GM10248 (cell line): ENCODE results near the gene HOGA1.

Experiments used
- CTCF ChIA-PET: fragments of 300-600 bp; sonication (Branson Sonifier 250); formaldehyde crosslinking; extraction: SDS; loops from one replicate; lab custom pipeline; 2021; ENCODE audit warnings: antibody characterized with exemption; lab: Yijun Ruan, JAX
- POLR2A ChIA-PET: fragments of 350-650 bp; sonication (Branson Sonifier 250); formaldehyde crosslinking; extraction: SDS; loops from one replicate; lab custom pipeline; 2020; ENCODE audit warnings: antibody characterized with exemption; lab: Yijun Ruan, JAX
- DNase-seq: peaks from one replicate; pipeline ENCODE4 v3.0.0; 2012; ENCODE audit errors: extremely low spot score
- CTCF ChIP-seq: IDR thresholded peaks from 2 replicates; pipeline ENCODE4 v1.5.1; 2012; ENCODE audit warnings: mild to moderate bottlenecking, low read depth; ENCODE audit errors: extremely low read depth, missing control alignments, control extremely low read depth

The HOGA1 gene

GRCh38 chr10:97566336-97566996, 17.7 kb upstream of the HOGA1 start:
- no peak for DNase-seq
- no peak for TF ChIP-seq CTCF
- ChIA-PET POLR2A (no interaction called here), CTCF (interaction anchor here (1.7 kb wide), 1 partner anchor 12 kb away, joined by 5 read pairs; no protein-coding TSS in a partner anchor)

GRCh38 chr10:97567891-97568290, 16.3 kb upstream of the HOGA1 start:
- DNase-seq = no peak
- no peak for TF ChIP-seq CTCF
- ChIA-PET CTCF (interaction anchor here (0.6 to 1.3 kb wide), 4 partner anchors 14 to 164 kb away, joined by 3 read pairs; no protein-coding TSS in a partner anchor), POLR2A (no interaction called here)

- DNase-seq = no peak
- POLR2A ChIA-PET = no interaction called here
- CTCF ChIA-PET = interaction anchor here (1.0 to 2.1 kb wide), 3 partner anchors 12 to 162 kb away, joined by 3 to 9 read pairs (median 3); no protein-coding TSS in a partner anchor
- TF ChIP-seq CTCF = no peak
These were observed 13.9 kb upstream of the HOGA1 start for GRCh38 chr10:97570146-97570788.

GRCh38 chr10:97570789-97571471, 13.3 kb upstream of the HOGA1 start:
- no peak for TF ChIP-seq CTCF
- CTCF ChIA-PET = interaction anchor here (1.2 to 4.9 kb wide), 14 partner anchors 11 to 165 kb away, joined by 3 to 55 read pairs (median 6); partner anchors contain the start of genes C10orf62, HOGA1 and ZFYVE27

GRCh38 chr10:97571622-97572021, 12.6 kb upstream of the HOGA1 start:
- no peak for DNase-seq
- ChIA-PET CTCF (interaction anchor here (0.7 to 4.9 kb wide), 27 partner anchors 10 to 164 kb away, joined by 3 to 55 read pairs (median 5); partner anchors contain the start of genes AVPI1, C10orf62, HOGA1 and ZFYVE27), POLR2A (no interaction called here)
- TF ChIP-seq CTCF = no peak

More at GRCh38 chr10:97570789-97571471, 13.3 kb upstream of the HOGA1 start:
- DNase-seq = no peak
- POLR2A ChIA-PET = no interaction called here
